HEK293T (cell line): ENCODE data around the gene RAB30.
"Not testable (repeated sequence)": the region's sequence is repeated elsewhere in the genome, so short reads cannot be mapped to it uniquely, and the experiment has no call there.

Source experiments
- ARNT ChIP-seq: fragments of 450-650 bp; IDR thresholded peaks from 2 replicates; pipeline ENCODE4 v1.6.1; 2017; ENCODE audit warnings: mild to moderate bottlenecking
- BHLHE40 ChIP-seq: fragments of 450-650 bp; IDR thresholded peaks from 2 replicates; pipeline ENCODE4 v1.6.1; 2016; ENCODE audit warnings: mild to moderate bottlenecking, moderate library complexity, borderline replicate concordance
- FOXA1 ChIP-seq: fragments of 450-650 bp; IDR thresholded peaks from 2 replicates; pipeline ENCODE4 v1.6.1; 2016; ENCODE audit warnings: mild to moderate bottlenecking
- L3MBTL2 ChIP-seq: fragments of 450-650 bp; conservative IDR thresholded peaks from 2 replicates; pipeline ENCODE4 v1.6.1; 2016; ENCODE audit warnings: mild to moderate bottlenecking
- SUZ12 ChIP-seq: fragments of 450-650 bp; IDR thresholded peaks from 2 replicates; pipeline ENCODE4 v1.6.1; 2016; ENCODE audit warnings: mild to moderate bottlenecking

- TF ChIP-seq SUZ12, L3MBTL2, ARNT, BHLHE40, FOXA1: not testable (repeated sequence)
Measured at GRCh38 chr11:82971519-82971946, 100.2 kb downstream of the RAB30 start.
